ENCODE data around the gene NOTCH1.

Gene NOTCH1

DNA sequence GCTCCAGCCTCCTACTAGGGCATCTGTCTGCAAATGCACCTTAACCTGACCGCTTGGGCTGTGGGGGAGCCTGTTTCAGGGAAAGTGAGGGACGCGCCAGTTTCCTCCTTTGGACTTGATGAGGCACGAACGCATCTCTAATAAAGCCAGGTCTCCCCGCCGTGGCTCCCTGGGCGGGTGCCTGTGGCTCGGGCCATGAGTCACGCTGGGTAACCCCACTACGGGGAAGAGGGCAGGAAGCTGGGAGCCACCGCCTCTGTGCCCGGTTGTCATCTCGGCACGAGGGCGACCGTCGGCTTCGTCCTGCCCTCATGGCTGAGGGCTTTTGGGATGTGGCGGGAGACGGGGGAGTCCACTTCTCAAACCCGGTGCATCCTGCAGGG, 12.1 kb downstream of the NOTCH1 start:
- Histone ChIP-seq H3K9me3 (ENCODE audit: insufficient read depth, low read depth, low read length) (no peaks in the 10 kb centered on the region), H3K9ac (ENCODE audit: low read depth, low read length) (no peak overlapping the region), H3K36me3 (ENCODE audit: insufficient read depth, low read length) (peaks cover 19% of the 10 kb centered on the region), H3K4me1 (ENCODE audit: insufficient read depth, low read length) (peaks cover 2% of the 10 kb centered on the region; the same call in 1 of the 2 replicates), H3K27ac (ENCODE audit: low read depth, low read length) (no peak overlapping the region), H3K27me3 (ENCODE audit: insufficient read depth, low read length) (no peaks in the 10 kb centered on the region), H3K4me3 (ENCODE audit: low read length) (no peak overlapping the region)
- 95% methylated on average over 22 of the region's 22 CpGs for WGBS

GRCh38 chr9:136532799-136533774, 12.8 kb downstream of the NOTCH1 start:
- Histone ChIP-seq H3K36me3 (ENCODE audit: insufficient read depth, low read length) (peaks cover 12% of the 10 kb centered on the region), H3K9me3 (ENCODE audit: insufficient read depth, low read depth, low read length) (no peaks in the 10 kb centered on the region), H3K27me3 (ENCODE audit: insufficient read depth, low read length) (no peaks in the 10 kb centered on the region), H3K9ac (ENCODE audit: low read depth, low read length) (no peak overlapping the region), H3K4me3 (ENCODE audit: low read length) (no peak overlapping the region), H3K4me1 (ENCODE audit: insufficient read depth, low read length) (peaks cover 2% of the 10 kb centered on the region; the same call in 1 of the 2 replicates), H3K27ac (ENCODE audit: low read depth, low read length) (no peak overlapping the region)
- WGBS, result 92% methylated on average over 35 of the region's 35 CpGs

- Histone ChIP-seq H3K9ac (ENCODE audit: low read depth, low read length) (no peak overlapping the region), H3K4me3 (ENCODE audit: low read length) (no peak overlapping the region), H3K9me3 (ENCODE audit: insufficient read depth, low read depth, low read length) (no peaks in the 10 kb centered on the region), H3K4me1 (ENCODE audit: insufficient read depth, low read length) (peaks cover 2% of the 10 kb centered on the region; the same call in 1 of the 2 replicates), H3K27ac (ENCODE audit: low read depth, low read length) (no peak overlapping the region), H3K27me3 (ENCODE audit: insufficient read depth, low read length) (no peaks in the 10 kb centered on the region), H3K36me3 (ENCODE audit: insufficient read depth, low read length) (peaks cover 12% of the 10 kb centered on the region)
- 93% methylated on average over 39 of the region's 39 CpGs for WGBS
Observed at GRCh38 chr9:136531904-136532798, 13.7 kb downstream of the NOTCH1 start.

- Histone ChIP-seq H3K9ac (ENCODE audit: low read depth, low read length) (no peak overlapping the region), H3K4me3 (ENCODE audit: low read length) (no peak overlapping the region), H3K9me3 (ENCODE audit: insufficient read depth, low read depth, low read length) (no peaks in the 10 kb centered on the region), H3K27me3 (ENCODE audit: insufficient read depth, low read length) (no peaks in the 10 kb centered on the region), H3K36me3 (ENCODE audit: insufficient read depth, low read length) (peaks cover 12% of the 10 kb centered on the region), H3K27ac (ENCODE audit: low read depth, low read length) (no peak overlapping the region), H3K4me1 (ENCODE audit: insufficient read depth, low read length) (peaks cover 2% of the 10 kb centered on the region; the same call in 1 of the 2 replicates)
- 93% methylated on average over 37 of the region's 37 CpGs for WGBS
Observed at GRCh38 chr9:136531186-136531903, 14.5 kb downstream of the NOTCH1 start.

DNA sequence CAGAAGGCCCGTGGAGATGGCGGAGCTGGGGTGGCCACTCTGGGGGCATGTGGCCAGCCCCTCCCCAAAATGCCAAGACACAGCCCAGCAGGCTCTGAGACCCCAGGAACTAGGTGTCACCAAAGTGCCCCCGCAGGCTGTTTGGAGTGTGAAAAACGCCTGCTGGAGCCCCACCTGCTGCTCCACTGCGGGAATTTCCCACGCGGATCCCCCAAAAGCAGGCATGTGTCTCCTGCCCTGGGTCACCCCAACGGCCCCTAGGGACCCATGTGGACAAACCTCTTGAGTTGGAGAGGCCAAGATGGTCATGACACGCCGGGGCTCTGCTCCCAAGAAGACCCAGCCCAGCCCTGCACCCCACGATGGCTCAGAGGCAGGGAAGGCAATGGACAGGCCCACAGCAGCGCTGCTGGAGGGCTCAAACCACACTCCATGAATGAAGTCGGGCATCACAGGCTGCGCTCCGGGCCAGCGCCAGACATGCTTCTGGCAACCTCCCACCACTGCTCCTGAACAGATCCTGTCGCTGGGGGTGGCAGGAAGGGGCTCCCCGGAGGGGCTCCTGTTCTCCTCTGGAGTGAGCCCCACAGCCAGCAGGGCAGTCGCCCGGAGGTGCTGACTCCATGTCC, 15.3 kb downstream of the NOTCH1 start:
- H3K9ac ChIP-seq (ENCODE audit: low read depth, low read length), result no peak overlapping the region
- peaks cover 2% of the 10 kb centered on the region; the same call in 1 of the 2 replicates for H3K4me1 ChIP-seq (ENCODE audit: insufficient read depth, low read length)
- H3K27ac ChIP-seq (ENCODE audit: low read depth, low read length), result no peak overlapping the region; the same call in 1 of the 2 replicates
- no peaks in the 10 kb centered on the region for H3K9me3 ChIP-seq (ENCODE audit: insufficient read depth, low read depth, low read length)
- no peak overlapping the region for H3K4me3 ChIP-seq (ENCODE audit: low read length)
- WGBS, result 86% methylated on average over 20 of the region's 20 CpGs
- no peaks in the 10 kb centered on the region for H3K27me3 ChIP-seq (ENCODE audit: insufficient read depth, low read length)
- H3K36me3 ChIP-seq (ENCODE audit: insufficient read depth, low read length), result peaks cover 12% of the 10 kb centered on the region

DNA sequence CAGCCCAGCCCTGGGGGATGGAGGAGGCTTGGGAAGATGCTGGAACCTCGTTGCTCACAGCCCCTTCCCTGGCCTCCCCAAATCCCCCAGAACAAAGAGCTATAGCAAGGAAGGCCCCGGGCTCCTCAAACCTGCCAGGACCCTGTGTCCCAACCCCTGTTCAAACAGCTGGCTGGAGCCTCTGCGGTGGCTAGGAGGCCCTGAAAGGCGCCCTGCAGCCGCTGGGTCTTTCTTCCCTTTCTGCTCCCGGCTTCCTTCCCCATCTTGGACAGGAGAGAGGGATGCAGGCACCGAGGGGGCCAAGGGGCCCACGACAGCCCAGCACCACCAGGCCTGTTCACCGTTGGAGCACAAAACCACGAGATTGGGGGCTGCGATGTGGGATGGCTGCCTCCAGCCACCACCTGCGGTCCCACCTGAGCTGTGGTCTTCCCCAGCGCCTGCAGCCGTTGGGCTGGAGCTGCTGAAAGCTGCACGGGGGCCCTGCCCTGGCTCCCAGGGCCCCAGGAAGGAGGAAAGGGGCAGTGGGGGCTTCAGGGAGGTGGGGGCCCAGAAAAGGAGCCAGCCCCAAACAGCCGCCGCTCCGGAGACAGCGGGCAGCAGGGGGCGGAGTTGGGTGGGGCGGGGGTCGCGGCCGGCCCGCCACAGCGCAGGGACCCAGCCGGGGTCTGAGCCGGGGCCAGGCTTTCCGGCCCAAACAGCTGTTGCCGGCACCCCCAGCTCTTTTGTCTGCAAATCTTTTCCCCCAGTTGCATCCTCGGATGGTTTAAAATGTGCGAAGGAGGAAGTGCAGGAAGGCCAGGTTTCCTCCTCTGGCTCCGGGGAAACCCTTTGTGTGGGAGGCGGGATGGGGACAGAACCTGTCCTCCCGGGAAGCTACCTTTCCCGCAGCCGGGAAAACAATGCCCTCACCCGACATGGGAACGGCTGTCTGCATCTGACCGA, 16.1 kb downstream of the NOTCH1 start:
- peaks cover 2% of the 10 kb centered on the region; the same call in 1 of the 2 replicates for H3K4me1 ChIP-seq (ENCODE audit: insufficient read depth, low read length)
- 55% methylated on average over 40 of the region's 40 CpGs for WGBS
- H3K9me3 ChIP-seq (ENCODE audit: insufficient read depth, low read depth, low read length), result no peaks in the 10 kb centered on the region
- no peaks in the 10 kb centered on the region for H3K27me3 ChIP-seq (ENCODE audit: insufficient read depth, low read length)
- H3K9ac ChIP-seq (ENCODE audit: low read depth, low read length), result no peak overlapping the region
- peak overlapping the region; percentile 55 for H3K27ac ChIP-seq (ENCODE audit: low read depth, low read length)
- peaks cover 12% of the 10 kb centered on the region for H3K36me3 ChIP-seq (ENCODE audit: insufficient read depth, low read length)
- H3K4me3 ChIP-seq (ENCODE audit: low read length), result no peak overlapping the region

- Histone ChIP-seq H3K36me3 (ENCODE audit: insufficient read depth, low read length) (peaks cover 6% of the 10 kb centered on the region), H3K27me3 (ENCODE audit: insufficient read depth, low read length) (no peaks in the 10 kb centered on the region), H3K4me1 (ENCODE audit: insufficient read depth, low read length) (peaks cover 2% of the 10 kb centered on the region; the same call in 1 of the 2 replicates), H3K4me3 (ENCODE audit: low read length) (no peak overlapping the region), H3K9ac (ENCODE audit: low read depth, low read length) (no peak overlapping the region), H3K9me3 (ENCODE audit: insufficient read depth, low read depth, low read length) (no peaks in the 10 kb centered on the region), H3K27ac (ENCODE audit: low read depth, low read length) (no peak overlapping the region; the same call in 1 of the 2 replicates)
- 92% methylated on average over 12 of the region's 12 CpGs for WGBS
Observed at GRCh38 chr9:136528716-136529341, 17.0 kb downstream of the NOTCH1 start.

DNA sequence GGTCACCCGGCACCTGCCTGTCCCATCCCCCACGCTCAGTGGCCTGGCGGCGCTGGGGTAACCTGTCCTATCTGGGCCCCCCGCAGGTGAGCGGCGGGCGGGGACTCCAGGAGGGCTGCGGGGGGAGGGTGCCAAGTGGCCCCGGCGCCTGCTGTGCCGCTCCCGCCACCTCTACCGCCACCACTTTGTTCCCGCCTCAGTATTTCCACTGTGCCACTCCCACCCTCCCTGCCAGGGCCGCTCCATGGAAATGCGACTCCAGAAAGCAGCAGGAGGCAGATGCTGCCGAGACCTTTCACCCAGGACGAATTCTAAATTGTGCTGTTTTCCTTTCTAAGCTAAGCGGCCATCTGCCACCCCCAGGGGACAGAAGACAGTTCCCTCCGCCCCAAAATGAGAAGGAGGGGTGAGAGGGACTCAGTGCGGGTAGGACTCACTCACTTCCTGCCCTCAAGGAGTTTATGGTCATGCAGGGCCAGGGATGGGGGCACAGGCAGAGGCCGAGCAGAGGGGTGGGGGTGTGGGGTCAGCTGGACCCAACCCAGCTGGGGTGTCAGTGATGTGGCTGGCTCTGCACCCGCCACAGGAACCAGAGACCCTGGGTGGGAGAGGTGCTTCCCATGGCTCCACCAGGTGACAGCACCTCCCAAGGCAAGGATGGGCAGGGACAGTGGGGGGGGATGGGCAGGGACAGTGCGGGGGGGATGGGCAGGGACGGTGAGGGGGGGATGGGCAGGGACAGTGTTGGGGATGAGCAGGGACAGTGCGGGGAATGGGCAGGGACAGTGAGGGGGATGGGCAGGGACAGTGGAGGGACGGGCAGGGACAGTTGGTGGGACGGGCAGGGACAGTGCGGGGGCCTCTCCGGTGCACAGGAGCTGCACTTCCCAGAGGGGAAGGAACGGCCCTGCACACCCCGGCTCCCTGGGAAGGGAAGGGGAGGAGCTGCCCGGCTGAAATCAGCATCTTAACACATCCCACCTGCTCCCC, 17.8 kb downstream of the NOTCH1 start:
- no peak overlapping the region for H3K9ac ChIP-seq (ENCODE audit: low read depth, low read length)
- H3K4me1 ChIP-seq (ENCODE audit: insufficient read depth, low read length), result peaks cover 2% of the 10 kb centered on the region; the same call in 1 of the 2 replicates
- 84% methylated on average over 31 of the region's 34 CpGs for WGBS
- H3K4me3 ChIP-seq (ENCODE audit: low read length), result no peak overlapping the region
- peaks cover 7% of the 10 kb centered on the region for H3K36me3 ChIP-seq (ENCODE audit: insufficient read depth, low read length)
- no peaks in the 10 kb centered on the region for H3K27me3 ChIP-seq (ENCODE audit: insufficient read depth, low read length)
- H3K27ac ChIP-seq (ENCODE audit: low read depth, low read length), result no peak overlapping the region
- no peaks in the 10 kb centered on the region for H3K9me3 ChIP-seq (ENCODE audit: insufficient read depth, low read depth, low read length)
